ENCODE results near the gene OR2Y1.
A peak's percentile ranks its signal among the peaks of the same experiment; 100 is the strongest.
"Not testable (repeated sequence)": the region's sequence is repeated elsewhere in the genome, so short reads cannot be mapped to it uniquely, and the experiment has no call there.

OR2Y1 gene

DNA sequence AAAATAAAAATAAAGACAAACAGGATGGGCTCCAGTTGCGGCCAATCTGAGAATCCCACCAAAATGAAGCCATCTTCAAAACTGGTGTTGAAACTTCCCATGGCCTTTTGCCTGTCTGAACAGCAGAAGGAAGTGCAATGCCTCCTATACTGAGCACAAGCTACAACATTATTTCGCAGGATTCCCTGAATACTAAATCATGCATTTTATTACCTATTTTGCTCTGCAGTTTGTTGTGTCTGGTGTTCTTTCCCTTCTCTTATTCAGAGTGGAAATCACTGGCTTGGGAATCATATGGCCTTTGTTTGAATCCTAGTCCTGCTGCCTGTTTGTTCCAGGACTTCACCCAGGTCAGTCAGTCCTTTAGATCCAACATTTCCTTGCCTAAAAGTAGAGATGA lies at the start of gene OR2Y1:
OR2Y1 (minus strand) TSS at position 101 of the 400 bp plus-strand sequence; CDS start at position 101, 0 bp downstream.
- no peak for DNase-seq

- not testable (repeated sequence) for DNase-seq
Observed at GRCh38 chr5:180788651-180789410, 49.0 kb upstream of the OR2Y1 start.

GRCh38 chr5:180787711-180788431 lies 48.0 kb upstream of the OR2Y1 start:
- DNase-seq: no peak

DNA sequence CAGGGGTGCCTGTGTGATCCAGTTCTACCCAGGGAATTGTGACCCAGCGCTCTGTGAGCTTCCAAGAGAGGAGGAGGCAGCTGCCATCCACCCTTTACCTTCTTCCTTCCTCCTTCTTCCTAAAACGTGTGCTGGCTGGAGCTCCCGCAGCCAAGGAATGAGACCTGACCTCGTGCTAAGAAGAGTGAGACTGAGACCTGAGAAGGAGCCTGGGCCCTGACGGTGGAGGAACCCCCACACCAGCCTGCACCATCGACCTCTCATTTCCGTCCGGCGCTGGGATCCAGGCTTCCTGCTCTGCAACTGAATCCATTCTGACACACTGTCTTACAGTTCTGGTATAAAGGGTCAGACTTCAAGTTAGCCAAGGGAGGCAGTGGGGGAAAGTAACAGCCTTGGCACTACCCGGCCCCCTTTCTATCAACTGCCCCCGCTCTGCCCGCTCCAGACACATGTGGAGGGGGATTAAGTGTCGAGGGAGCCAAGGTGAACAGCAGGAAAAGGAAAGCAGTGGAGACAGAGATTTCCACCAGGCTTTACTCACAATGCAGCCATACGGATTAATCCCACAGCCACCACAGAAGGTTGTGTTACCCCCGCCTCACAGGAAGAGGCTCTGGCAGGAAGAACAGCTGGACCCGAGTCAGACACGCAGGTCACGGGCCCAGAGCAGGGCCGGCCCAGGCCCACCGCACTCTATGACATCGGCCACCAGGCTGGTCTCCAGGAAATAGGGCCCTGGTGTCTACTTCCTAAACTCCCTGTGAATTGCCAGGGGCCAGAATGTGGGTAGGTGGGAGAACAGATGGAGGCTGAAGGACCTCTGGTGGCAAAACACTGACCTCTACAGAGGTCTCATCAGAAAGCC lies 46.9 kb upstream of the OR2Y1 start:
- no peak for DNase-seq

DNA sequence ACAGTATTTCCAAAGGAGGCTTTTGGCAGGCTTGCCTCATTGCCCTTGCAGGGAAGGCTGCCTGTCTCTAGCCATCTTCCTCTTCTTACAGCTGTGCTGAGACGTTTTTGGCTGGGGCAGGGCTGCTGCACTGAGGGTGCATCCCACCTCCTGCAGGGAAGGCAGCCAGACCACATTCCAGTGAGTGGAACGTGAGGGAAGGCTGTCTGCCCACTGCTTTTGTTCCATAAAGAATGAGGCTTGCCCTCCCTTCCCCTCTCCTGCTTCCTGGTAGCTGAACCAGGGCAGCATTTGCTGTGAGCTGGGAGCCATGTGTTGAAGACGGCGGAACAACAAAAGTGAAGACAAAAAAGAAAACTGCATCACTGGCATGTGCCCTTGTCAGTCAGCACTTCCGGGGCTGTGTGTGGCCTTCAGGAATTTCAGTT lies 46.0 kb upstream of the OR2Y1 start:
- no peak for DNase-seq

GRCh38 chr5:180785121-180785781 lies 45.4 kb upstream of the OR2Y1 start:
- no peak for DNase-seq

DNA sequence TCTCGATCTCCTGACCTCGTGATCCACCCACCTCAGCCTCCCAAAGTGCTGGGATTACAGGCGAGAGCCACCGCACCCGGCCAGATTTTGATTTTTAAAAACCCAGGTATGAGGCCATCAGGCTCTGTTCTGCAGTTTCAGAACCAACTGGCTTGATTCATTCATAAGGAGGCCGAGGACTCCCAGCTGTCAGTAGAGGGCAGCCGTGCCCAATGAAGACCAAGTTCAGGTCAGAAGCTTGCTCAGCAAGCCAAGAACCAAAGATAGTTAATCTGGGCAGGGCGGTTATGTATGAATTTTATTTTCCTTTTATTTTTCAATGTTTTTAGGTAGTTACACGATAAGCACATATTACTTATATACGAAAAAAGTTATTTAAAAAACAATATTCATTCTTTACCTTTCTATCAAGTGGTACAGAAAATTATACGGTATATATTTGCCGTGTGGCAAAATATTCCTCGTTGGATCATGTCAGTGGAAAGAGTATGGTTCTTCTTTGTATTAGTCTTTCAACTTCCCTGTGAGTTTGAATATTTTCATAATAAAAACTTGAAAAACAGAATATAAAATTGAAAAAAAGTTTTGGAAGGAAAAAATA lies 44.7 kb upstream of the OR2Y1 start:
- peak; percentile 25 for DNase-seq

GRCh38 chr5:180783340-180784052 lies 43.6 kb upstream of the OR2Y1 start:
- no peak for DNase-seq

- no peak for DNase-seq
Observed at GRCh38 chr5:180782748-180783147, 42.9 kb upstream of the OR2Y1 start.

DNA sequence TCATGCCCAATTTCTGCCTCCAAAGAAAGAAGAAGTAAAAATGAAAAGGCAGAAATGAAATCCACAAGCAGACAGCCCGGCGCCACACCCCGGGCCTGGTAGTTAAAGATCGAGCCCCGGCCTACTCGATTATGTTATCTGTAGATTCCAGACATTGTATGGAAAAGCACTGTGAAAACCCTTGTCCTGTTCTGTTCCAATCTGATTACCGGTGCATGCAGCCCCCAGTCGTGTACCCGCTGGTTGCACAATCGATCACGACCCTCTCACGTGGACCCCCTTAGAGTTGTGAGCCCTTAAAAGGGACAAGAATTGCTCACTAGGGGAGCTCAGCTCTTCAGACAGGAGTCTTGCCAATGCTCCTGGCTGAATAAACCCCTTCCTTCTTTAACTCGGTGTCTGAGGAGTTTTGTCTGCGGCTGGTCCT lies 42.1 kb upstream of the OR2Y1 start:
- DNase-seq: not testable (repeated sequence)

DNA sequence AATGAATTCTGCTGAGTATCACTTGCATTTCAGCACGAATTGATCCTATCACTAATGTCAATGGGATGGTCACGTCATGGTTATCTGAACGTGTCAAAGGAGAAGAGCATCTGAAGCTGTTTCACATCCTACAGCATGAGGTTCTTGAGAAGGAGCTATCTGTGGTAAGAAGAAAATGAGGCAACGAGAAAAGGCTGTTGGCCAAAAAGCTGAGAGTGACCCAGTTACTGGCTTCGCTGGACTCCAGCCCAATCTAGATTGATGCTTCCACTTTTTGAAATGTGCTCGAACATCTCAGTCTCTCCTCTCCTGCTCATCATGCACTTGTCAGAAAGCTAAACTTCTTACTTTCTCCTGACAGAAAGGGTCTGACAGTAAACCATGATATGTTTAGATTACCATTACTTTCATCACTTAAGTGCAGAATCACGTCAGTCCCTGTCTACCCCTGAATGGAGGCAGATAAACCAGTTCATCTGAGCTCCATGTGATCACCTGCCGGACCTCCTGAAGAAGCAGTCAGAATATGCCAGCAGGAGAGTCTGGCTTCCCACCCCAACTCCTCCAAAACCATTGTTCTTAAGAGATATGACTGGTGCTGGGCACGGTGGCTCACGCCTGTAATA lies 40.2 kb upstream of the OR2Y1 start:
- DNase-seq: no peak

DNA sequence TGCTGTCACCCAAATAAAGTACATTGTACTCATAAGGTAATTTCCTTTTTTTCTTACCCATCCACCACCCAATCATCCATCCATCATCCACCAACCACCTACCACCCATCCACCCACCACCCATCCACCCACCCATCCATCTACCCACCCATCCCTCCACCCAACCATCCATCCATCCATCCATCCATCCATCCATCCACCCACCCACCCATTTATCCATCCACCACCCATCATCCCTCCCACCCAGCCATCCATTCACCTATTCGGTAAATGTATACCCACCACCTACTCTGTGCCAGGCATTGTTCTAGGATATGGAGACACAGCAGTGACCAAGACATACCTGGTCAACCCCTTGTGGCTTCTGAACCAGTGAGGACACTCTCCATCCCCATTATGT lies 37.6 kb upstream of the OR2Y1 start:
- DNase-seq: no peak

- no peak for DNase-seq
Observed at GRCh38 chr5:180776376-180776775, 36.5 kb upstream of the OR2Y1 start.

DNA sequence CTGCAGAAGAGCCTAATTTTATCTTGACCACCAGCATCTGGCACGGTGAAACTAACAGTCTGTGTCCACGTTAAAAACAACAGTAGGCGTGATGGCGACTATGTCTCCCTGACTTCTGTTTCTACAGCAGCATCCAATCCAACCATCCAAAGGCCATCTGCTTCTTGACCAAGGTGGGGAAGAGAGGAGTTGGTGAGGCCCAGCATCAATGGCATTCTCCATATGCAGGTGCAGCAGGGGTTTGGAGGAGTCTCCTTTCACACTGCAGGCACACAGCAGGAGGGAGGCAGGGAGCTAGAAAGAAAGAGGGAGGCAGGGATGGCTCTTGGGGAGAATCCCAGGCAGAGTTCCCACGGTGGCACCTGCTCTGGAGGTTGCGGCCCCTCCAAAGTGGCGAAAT lies 35.8 kb upstream of the OR2Y1 start:
- no peak for DNase-seq

DNA sequence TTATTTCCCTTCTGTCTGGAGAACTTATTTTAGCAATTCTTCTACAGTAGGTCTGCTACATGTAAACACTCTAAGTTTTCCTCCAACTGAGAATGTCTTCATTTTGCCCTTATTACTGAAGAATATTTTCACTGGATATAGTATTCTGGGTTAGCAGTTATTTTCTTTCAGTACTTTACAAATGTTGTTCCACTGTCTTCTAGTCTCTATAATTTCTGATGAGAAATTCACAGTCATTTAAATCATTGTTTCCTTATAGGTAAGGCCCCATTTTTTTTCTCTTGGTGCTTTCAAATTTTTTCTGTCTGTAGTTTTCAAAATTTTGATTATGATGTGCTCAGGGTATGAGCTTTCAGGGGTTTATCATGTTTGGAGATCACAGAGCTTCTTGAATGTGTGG lies 32.0 kb upstream of the OR2Y1 start:
- DNase-seq: no peak

DNA sequence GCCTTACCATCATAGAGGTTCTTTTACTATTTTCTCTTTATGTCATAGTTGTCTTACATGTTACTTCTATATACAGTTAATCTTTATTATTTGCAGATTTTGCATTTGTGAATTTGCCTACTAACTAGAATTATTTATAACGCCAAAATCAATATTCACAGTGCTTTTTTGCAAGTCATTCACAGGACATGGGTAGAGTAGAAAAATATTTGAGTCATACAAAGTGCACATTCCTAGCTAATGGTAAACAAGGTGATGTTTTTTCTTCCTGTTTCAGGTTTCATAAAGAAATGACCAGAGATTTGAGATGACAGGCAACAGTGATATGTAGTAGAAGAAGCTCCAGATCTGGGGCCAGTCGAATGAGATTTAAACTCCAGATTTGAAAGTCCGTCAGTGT lies 30.0 kb upstream of the OR2Y1 start:
- DNase-seq: no peak

DNA sequence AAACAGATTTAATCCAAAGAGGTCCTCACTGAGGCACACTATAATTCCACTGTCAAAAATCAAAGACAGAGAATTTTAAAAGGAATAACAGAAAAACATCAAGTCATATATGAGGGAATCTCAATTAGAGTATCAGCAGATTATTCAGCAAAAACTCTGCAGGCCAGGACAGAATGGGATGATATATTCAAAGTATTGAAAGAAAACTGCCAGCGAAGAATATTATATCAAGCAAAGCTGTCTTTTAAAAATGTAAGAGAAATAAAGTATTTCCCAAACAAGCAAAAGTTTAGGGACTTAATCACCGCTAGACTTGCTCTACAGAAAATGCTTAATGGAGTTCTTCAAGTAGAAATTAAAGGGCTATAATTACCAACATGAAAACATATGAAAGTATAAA lies 15.7 kb upstream of the OR2Y1 start:
- DNase-seq: no peak

DNA sequence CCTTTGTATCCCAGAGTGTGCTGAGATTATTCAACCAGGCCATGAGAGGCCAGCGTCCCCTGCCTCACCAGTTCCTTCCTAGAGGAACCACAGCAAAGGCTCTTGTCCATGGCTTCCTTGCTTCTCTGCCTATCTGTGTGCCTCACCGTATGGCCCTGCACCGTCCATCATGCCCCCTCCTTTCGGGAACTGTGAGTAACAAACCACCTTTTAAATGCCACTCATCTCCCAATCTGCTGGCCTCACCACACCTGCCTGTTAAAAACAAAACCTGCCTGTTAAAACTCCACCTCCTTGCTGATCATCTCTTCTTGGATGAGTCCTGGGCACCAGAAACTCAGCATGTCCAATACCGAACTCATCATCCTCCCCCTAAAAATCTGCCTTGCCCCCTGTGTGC lies 4.4 kb upstream of the OR2Y1 start:
- DNase-seq: no peak

DNA sequence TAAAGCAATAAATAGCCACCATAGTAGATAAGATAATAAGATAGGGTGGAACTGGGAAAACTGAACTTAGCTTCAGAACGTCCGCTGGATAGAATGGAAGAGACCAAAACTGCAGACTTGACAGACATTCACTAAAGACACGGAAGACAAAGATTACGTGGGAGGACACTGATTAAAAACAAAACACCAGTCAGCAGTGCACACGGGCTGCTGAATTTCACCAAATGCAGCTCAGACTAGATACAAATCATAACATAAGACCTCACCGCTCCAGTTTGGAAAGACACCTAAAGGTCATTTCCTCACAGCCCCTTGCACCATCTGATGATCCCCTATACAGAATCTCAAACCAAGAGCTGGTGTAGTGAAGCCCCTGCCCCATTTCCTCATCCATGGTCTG lies 2.9 kb upstream of the OR2Y1 start:
- no peak for DNase-seq

DNA sequence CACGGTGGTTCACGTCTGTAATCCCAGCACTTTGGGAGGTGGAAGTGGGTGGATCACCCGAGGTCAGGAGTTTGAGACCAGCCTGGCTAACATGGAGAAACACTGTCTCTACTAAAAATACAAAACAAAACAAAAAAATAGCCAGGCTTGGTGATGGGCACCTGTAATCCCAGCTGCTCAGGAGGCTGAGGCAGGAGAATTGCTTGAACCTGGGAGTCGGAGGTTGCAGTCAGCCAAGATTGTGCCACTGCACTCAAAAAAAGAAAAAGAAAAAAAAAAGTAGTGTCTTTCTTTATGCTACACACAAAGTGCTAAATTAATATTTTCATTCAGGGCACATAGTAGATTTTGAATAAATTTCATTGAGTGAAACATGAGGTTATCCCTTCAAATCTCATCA lies 1.1 kb upstream of the OR2Y1 start:
- not testable (repeated sequence) for DNase-seq

- no peak for DNase-seq
Observed at GRCh38 chr5:180739271-180739670, 587 bp downstream of the OR2Y1 start.
